Vagina (tissue), 2 donors: Measurements from ENCODE around the gene ADGRG6.

Source experiments
- POLR2AphosphoS5 ChIP-seq, 2 donors: sonication (generic); formaldehyde crosslinking; IDR thresholded peaks; one replicate each; pipeline ENCODE4 v1.9.0; 2017; ENCODE audit warnings: antibody characterized with exemption in 2 of 2, mild to moderate bottlenecking in 2 of 2, low read depth in 1 of 2; ENCODE audit not compliant: insufficient read depth in 1 of 2
- TF ChIP-seq, protein P1 (sequence below), 3 experiments: fragments of 450-650 bp in 2 of 3; fragments of 200-600 bp in 1 of 3; sonication (generic) in 1 of 3; IDR thresholded peaks; one replicate each; pipeline ENCODE4 v1.5.1; 2017 to 2019; ENCODE audit warnings: antibody characterized with exemption in 3 of 3, mild to moderate bottlenecking in 2 of 3, moderate library complexity in 2 of 3

DNA sequence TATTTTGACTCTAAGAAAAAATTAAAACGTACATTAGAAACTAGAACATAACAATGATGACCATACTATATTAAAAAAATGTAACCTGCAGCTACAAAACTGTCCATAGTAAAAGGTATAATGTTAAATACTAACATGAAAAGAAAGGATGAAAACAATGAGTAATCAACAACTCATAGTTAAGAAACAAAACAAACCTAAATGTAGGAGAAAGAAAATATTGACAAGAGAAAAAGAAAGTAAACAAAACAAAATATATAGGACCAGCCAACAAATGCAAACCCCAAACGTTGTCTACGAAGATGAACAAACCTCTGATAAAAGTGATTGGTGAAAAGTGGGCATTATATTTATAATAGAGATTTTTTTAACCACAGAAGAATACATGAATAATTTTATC is 41.1 kb upstream of the ADGRG6 start:
- no peak for TF ChIP-seq POLR2AphosphoS5 (IDR thresholded peaks at IDR 0.05; ENCODE audit: insufficient read depth in 1 of 2, low read depth in 1 of 2)
- TF ChIP-seq, protein P1, sequence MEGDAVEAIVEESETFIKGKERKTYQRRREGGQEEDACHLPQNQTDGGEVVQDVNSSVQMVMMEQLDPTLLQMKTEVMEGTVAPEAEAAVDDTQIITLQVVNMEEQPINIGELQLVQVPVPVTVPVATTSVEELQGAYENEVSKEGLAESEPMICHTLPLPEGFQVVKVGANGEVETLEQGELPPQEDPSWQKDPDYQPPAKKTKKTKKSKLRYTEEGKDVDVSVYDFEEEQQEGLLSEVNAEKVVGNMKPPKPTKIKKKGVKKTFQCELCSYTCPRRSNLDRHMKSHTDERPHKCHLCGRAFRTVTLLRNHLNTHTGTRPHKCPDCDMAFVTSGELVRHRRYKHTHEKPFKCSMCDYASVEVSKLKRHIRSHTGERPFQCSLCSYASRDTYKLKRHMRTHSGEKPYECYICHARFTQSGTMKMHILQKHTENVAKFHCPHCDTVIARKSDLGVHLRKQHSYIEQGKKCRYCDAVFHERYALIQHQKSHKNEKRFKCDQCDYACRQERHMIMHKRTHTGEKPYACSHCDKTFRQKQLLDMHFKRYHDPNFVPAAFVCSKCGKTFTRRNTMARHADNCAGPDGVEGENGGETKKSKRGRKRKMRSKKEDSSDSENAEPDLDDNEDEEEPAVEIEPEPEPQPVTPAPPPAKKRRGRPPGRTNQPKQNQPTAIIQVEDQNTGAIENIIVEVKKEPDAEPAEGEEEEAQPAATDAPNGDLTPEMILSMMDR (IDR thresholded peaks at IDR 0.05) = no peak
